ENCODE data around the gene RALGAPA1. TPM values are rescaled to one million over a fixed set of nuclear protein-coding genes. Genes with fewer than 3 reads are reported as not detected.
A peak's percentile ranks its signal among the peaks of the same experiment; 100 is the strongest.

RALGAPA1 gene
- polyA plus RNA-seq, 1 donor (not counting 4 experiments of a cell fraction or from before 2014, with no cell fraction given) = 12.1 TPM

DNA sequence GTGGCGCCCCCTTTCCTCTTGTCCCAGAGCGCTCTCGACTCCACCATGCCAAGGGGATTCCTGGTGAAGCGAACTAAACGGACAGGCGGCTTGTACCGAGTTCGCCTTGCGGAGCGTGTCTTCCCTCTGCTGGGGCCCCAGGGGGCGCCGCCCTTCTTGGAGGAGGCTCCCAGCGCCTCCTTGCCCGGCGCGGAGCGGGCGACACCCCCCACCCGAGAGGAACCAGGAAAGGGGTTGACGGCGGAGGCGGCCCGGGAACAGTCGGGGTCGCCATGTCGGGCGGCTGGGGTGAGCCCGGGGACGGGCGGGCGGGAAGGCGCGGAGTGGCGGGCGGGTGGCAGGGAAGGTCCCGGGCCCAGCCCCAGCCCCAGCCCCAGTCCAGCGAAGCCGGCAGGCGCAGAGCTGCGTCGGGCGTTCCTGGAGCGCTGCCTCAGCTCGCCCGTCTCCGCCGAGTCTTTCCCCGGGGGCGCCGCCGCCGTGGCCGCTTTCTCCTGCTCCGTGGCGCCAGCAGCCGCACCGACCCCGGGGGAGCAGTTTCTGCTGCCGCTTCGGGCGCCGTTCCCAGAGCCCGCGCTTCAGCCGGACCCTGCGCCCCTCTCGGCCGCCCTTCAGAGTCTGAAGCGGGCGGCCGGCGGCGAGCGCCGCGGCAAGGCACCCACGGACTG, 274.8 kb downstream of the RALGAPA1 start:
- Histone ChIP-seq H3K4me2 (ENCODE audit: control insufficient read depth, extremely low read depth, insufficient read depth, low read depth, low read length) (peak overlapping the region; percentile 63), H3K4me3 (ENCODE audit: control insufficient read depth in 2 of 3, extremely low read depth in 1 of 3, insufficient read depth in 2 of 3, low read depth in 1 of 3, low read length in 3 of 3) (peak overlapping the region; percentile 51 to 72 (median 56)), H3K9me3 (ENCODE audit: control insufficient read depth, low read depth, low read length) (no peaks in the 10 kb centered on the region), H3K79me2 (ENCODE audit: control insufficient read depth, insufficient read depth, low read length) (no peaks in the 10 kb centered on the region), H3K27ac (ENCODE audit: control insufficient read depth, insufficient read depth, low read length) (no peak overlapping the region), H2AFZ (ENCODE audit: control insufficient read depth, low read length) (peak overlapping the region; percentile 38), H3K9ac (ENCODE audit: control insufficient read depth, extremely low read depth, insufficient read depth, low read length) (no peak overlapping the region), H3K36me3 (ENCODE audit: control insufficient read depth in 2 of 2, extremely low read depth in 1 of 2, insufficient read depth in 2 of 2, low read length in 2 of 2) (no peaks in the 10 kb centered on the region), H4K20me1 (ENCODE audit: control insufficient read depth, extremely low read depth, insufficient read depth, low read length) (no peaks in the 10 kb centered on the region), H3K27me3 (ENCODE audit: control insufficient read depth, extremely low read depth, insufficient read depth, low read length) (peaks cover 56% of the 10 kb centered on the region), H3K4me1 (ENCODE audit: control insufficient read depth, extremely low read depth, insufficient read depth, low read length) (peaks cover 3% of the 10 kb centered on the region), H3K9me1 (ENCODE audit: control insufficient read depth, extremely low read depth, insufficient read depth, low read length) (no peaks in the 10 kb centered on the region)
- dilution Hi-C loops (cut with MboI; ENCODE audit: extremely low pct_ligation_motif_present, low sequenced_read_pairs) = no loop called here
- no peak for DNase-seq (ENCODE audit: low read depth, low spot score)
- no peak for TF ChIP-seq EZH2 (IDR thresholded peaks at IDR 0.05; ENCODE audit: low read length)
- TF ChIP-seq, protein P1, sequence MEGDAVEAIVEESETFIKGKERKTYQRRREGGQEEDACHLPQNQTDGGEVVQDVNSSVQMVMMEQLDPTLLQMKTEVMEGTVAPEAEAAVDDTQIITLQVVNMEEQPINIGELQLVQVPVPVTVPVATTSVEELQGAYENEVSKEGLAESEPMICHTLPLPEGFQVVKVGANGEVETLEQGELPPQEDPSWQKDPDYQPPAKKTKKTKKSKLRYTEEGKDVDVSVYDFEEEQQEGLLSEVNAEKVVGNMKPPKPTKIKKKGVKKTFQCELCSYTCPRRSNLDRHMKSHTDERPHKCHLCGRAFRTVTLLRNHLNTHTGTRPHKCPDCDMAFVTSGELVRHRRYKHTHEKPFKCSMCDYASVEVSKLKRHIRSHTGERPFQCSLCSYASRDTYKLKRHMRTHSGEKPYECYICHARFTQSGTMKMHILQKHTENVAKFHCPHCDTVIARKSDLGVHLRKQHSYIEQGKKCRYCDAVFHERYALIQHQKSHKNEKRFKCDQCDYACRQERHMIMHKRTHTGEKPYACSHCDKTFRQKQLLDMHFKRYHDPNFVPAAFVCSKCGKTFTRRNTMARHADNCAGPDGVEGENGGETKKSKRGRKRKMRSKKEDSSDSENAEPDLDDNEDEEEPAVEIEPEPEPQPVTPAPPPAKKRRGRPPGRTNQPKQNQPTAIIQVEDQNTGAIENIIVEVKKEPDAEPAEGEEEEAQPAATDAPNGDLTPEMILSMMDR (optimal IDR thresholded peaks at IDR 0.05 in 1 of 3, IDR thresholded peaks at IDR 0.05 in 1 of 3, conservative IDR thresholded peaks at IDR 0.05 in 1 of 3; ENCODE audit: extremely low read depth in 1 of 3, insufficient read depth in 2 of 3, low read length in 3 of 3) = no peak
- FAIRE-seq = no peak

DNA sequence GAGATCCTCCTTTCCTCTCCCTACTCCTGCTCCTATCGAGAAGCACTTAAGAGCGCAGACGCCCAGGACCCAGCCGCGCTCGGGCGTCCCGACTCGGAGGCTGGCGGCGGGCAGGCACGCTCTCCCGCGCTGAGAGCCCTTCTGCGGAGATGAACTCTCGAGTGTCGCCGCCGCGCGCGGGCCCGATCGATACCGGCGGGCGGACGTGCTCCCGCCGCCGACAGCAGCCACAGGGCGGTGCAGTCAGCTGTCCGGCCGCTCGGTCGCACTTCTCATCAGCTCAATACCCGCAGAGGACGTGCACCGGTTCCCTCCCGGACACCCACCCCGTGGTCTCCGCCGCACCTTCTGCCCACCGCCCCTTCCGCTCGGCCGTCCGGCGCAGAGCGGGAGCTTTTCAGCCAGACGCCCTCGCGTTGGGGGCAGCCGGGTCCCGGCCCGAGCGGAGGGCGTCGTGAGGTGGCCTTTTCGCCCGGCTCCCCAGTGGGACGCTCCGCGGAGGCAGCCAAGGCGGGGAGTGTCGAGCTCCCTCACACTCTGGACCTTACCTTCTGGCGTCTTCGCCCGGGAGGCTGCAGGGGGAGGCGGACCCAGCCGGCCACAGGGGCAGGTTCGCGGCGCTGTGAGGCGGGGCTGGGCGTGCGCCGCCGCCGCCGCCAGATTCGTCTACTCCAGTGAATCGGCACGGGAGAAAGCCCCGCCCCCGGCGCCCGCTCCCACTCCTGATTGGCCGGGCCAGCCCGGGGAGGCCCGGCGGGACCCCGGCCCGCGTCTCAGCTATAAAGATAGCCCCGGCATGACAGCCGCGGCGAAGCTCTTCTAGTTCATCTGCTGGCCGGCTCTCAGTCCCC, 275.5 kb downstream of the RALGAPA1 start, which contains the start of gene INSM2:
INSM2 (plus strand) TSS at position 808 of the 851 bp plus-strand sequence. CDS start 89 bp downstream, outside the sequence.
- no peaks in the 10 kb centered on the region for H4K20me1 ChIP-seq (ENCODE audit: control insufficient read depth, extremely low read depth, insufficient read depth, low read length)
- no peaks in the 10 kb centered on the region for H3K9me1 ChIP-seq (ENCODE audit: control insufficient read depth, extremely low read depth, insufficient read depth, low read length)
- no peak for FAIRE-seq
- no peak within 1 kb of the TSS for H3K27ac ChIP-seq (ENCODE audit: control insufficient read depth, insufficient read depth, low read length)
- peaks cover 3% of the 10 kb centered on the region for H3K4me1 ChIP-seq (ENCODE audit: control insufficient read depth, extremely low read depth, insufficient read depth, low read length)
- DNase-seq (ENCODE audit: low read depth, low spot score) = no peak
- no peaks in the 10 kb centered on the region for H3K9me3 ChIP-seq (ENCODE audit: control insufficient read depth, low read depth, low read length)
- peak within 1 kb of the TSS; percentile 80 for H2AFZ ChIP-seq (ENCODE audit: control insufficient read depth, low read length)
- TF ChIP-seq, protein P1 (optimal IDR thresholded peaks at IDR 0.05 in 1 of 3, IDR thresholded peaks at IDR 0.05 in 1 of 3, conservative IDR thresholded peaks at IDR 0.05 in 1 of 3; ENCODE audit: extremely low read depth in 1 of 3, insufficient read depth in 2 of 3, low read length in 3 of 3) = peak in 1 of 3 experiments; percentile 33
- peak; percentile 97 for TF ChIP-seq EZH2 (IDR thresholded peaks at IDR 0.05; ENCODE audit: low read length)
- peak within 1 kb of the TSS; percentile 51 to 72 (median 56) for H3K4me3 ChIP-seq (ENCODE audit: control insufficient read depth in 2 of 3, extremely low read depth in 1 of 3, insufficient read depth in 2 of 3, low read depth in 1 of 3, low read length in 3 of 3)
- peak within 1 kb of the TSS; percentile 63 for H3K4me2 ChIP-seq (ENCODE audit: control insufficient read depth, extremely low read depth, insufficient read depth, low read depth, low read length)
- H3K36me3 ChIP-seq (ENCODE audit: control insufficient read depth in 2 of 2, extremely low read depth in 1 of 2, insufficient read depth in 2 of 2, low read length in 2 of 2) = no peaks in the 10 kb centered on the region
- H3K79me2 ChIP-seq (ENCODE audit: control insufficient read depth, insufficient read depth, low read length) = no peaks in the 10 kb centered on the region
- H3K27me3 ChIP-seq (ENCODE audit: control insufficient read depth, extremely low read depth, insufficient read depth, low read length) = peaks cover 57% of the 10 kb centered on the region
- no peak within 1 kb of the TSS for H3K9ac ChIP-seq (ENCODE audit: control insufficient read depth, extremely low read depth, insufficient read depth, low read length)
- dilution Hi-C loops (cut with MboI; ENCODE audit: extremely low pct_ligation_motif_present, low sequenced_read_pairs) = no loop called here
